Brain microvascular endothelial cell (primary cell): ENCODE measurements around the gene SLC25A5.
"Not testable (repeated sequence)": the region's sequence is repeated elsewhere in the genome, so short reads cannot be mapped to it uniquely, and the experiment has no call there.

Source experiments
- DNase-seq: peaks from one replicate; pipeline ENCODE4 v3.0.0-alpha.2; 2020
- H3K27ac ChIP-seq: fragments of 250-450 bp; sonication (Bioruptor Pico); 2 replicates; pipeline ENCODE4 v1.5.1; 2020; ENCODE audit warnings: mild to moderate bottlenecking, moderate library complexity
- H3K27me3 ChIP-seq: fragments of 250-450 bp; sonication (Bioruptor Pico); replicated peaks from 2 replicates; pipeline ENCODE4 v1.5.1; 2020; ENCODE audit warnings: mild to moderate bottlenecking
- H3K36me3 ChIP-seq: fragments of 250-450 bp; sonication (Bioruptor Pico); replicated peaks from 2 replicates; pipeline ENCODE4 v1.5.1; 2020; ENCODE audit warnings: mild to moderate bottlenecking
- H3K4me3 ChIP-seq: 2 replicates; pipeline ENCODE4 v1.5.1; 2011; ENCODE audit warnings: low read depth, mild to moderate bottlenecking, control low read depth, low read length, moderate library complexity
- CTCF ChIP-seq: IDR thresholded peaks from 2 replicates; pipeline ENCODE4 v1.5.1; 2011; ENCODE audit warnings: low read depth, mild to moderate bottlenecking, moderate library complexity, low read length, control low read depth, inconsistent platforms; ENCODE audit errors: missing control alignments
- in situ Hi-C: cut with HindIII; loops from 2 replicates; pipeline ENCODE4 v1.10.0; 2017; ENCODE audit warnings: low sequenced_read_pairs, low pct_ligation_motif_present

Gene SLC25A5

GRCh38 chrX:119486745-119487144 is 18.5 kb downstream of the SLC25A5 start:
- no peak for DNase-seq
- Histone ChIP-seq H3K36me3 (no peaks in the 10 kb centered on the region), H3K4me3 (no peak overlapping the region), H3K27ac (no peak overlapping the region), H3K27me3 (no peaks in the 10 kb centered on the region)
- in situ Hi-C loops, result no loop called here
- no peak for TF ChIP-seq CTCF

GRCh38 chrX:119487766-119488165 is 19.5 kb downstream of the SLC25A5 start:
- DNase-seq, H3K4me3 ChIP-seq, H3K27ac ChIP-seq, H3K36me3 ChIP-seq, in situ Hi-C loops, H3K27me3 ChIP-seq: not testable (repeated sequence)

- TF ChIP-seq CTCF, result peak; percentile 67
- no peak overlapping the region for H3K27ac ChIP-seq
- H3K36me3 ChIP-seq, result no peaks in the 10 kb centered on the region
- no peak overlapping the region for H3K4me3 ChIP-seq
- in situ Hi-C loops, result no loop called here
- DNase-seq, result peak; percentile 41
- H3K27me3 ChIP-seq, result no peaks in the 10 kb centered on the region
These were observed 20.5 kb downstream of the SLC25A5 start for GRCh38 chrX:119488749-119489148.

GRCh38 chrX:119489212-119490074 is 21.2 kb downstream of the SLC25A5 start:
- Histone ChIP-seq H3K4me3 (no peak overlapping the region), H3K27me3 (no peaks in the 10 kb centered on the region), H3K27ac (no peak overlapping the region), H3K36me3 (no peaks in the 10 kb centered on the region)
- no peak for TF ChIP-seq CTCF
- in situ Hi-C loops, result no loop called here
- no peak for DNase-seq

- Histone ChIP-seq H3K36me3 (no peaks in the 10 kb centered on the region), H3K27ac (no peak overlapping the region), H3K4me3 (no peak overlapping the region), H3K27me3 (no peaks in the 10 kb centered on the region)
- no peak for DNase-seq
- in situ Hi-C loops, result no loop called here
- no peak for TF ChIP-seq CTCF
These were observed 24.2 kb downstream of the SLC25A5 start for GRCh38 chrX:119492463-119492862.

- H3K36me3 ChIP-seq, H3K27me3 ChIP-seq, H3K27ac ChIP-seq, H3K4me3 ChIP-seq, in situ Hi-C loops, DNase-seq: not testable (repeated sequence)
These were observed 25.7 kb downstream of the SLC25A5 start for GRCh38 chrX:119493851-119494495.
